ENCODE measurements around the gene ADARB2.
"Not testable (repeated sequence)": the region's sequence is repeated elsewhere in the genome, so short reads cannot be mapped to it uniquely, and the experiment has no call there.

The ADARB2 gene

DNA sequence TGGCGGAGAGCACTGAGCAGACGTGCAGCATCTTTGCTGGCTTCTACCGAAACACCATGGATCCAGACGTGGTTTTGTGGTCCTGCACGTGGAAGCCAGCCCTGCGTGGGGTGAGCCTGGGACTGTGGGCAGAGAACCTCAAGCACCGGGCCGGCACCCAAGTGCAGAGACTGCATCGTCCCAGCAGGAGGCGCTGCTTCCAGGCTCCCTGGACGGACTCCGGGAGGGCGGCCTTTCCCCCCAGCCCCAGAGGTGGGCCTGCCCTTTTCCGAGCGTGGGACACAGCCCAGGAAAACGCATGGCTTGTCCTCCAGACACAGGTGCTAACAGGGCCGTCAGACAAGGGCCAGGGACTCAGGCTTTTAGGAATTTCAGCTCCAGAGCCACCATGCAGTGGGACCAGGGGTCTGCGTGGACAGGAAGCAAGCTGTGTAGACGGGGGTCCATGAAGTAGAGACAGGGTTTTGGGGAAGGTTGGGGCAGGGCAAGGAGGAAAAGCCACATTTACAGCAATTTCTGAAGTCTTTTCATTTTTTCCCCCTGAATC, 377.2 kb downstream of the ADARB2 start:
- no peak for DNase-seq

DNA sequence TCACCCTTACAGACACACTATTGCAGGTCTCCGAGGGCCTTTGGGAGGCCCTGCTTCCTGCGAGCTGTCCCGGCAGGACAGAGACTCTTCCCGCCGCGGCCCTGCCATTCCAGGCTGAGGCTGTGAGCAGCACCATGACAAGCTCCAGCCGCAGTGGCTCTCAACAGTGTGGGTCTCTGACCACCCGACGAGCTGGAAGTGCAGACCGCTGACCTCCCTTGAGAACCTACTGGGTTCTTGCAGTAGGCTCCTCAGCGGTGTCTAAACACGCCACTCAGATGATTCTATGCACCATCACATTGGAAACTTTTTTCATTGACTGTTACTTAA, 377.7 kb downstream of the ADARB2 start:
- no peak for DNase-seq

DNA sequence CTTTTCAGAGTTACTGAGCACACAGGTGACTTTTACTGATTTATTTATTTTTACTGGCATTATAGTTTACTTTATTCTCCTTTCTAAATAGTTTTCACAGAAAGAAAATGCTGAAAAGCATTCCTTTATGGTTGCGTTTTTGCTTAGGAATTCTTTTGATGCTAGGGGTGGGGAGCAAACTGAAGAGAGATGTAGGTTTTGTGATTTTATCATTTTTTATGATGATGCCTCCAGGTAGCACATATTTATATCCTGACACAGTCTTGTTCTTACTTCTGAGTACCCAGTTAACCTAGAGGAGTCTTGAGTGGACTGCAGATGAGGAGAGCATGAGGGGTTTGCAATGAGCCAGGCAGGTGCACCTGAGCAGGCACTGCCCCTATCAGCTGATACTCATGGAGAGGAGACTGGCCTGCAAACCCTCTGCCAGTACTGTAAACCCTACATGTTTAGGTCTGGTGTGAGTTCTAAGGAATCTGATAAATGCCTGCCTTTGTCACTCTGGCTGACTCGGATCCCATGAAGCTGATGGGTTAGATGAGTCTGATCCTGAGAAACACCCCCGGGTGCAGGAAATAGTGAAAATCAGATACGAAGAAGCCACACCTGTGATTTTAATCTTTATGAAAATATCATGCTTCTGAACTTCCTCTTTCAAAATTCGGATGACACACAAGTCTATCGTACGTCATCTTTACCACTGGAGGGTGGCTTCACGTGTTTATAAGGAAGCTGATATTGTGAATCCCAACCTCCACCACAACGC, 378.3 kb downstream of the ADARB2 start:
- no peak for DNase-seq

DNA sequence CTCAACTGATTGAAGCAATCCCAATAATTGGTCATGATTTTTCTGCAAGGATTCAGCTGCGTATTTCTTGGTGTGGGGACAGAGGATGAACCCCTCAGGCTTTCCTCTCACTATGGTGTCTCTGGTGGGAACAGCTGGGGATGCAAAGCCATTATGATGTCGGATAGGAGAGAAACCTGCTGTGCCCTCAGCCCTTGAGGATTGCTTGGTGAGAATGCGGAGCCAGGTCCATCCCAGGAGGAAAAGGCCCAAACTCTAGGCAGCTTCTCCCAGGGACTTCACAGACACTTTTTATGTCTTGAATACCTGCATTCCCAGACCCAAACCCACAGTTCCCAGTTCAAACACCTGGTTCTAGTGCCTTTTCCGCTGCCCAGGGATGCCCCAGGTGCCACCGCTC, 379.2 kb downstream of the ADARB2 start:
- DNase-seq: no peak

DNA sequence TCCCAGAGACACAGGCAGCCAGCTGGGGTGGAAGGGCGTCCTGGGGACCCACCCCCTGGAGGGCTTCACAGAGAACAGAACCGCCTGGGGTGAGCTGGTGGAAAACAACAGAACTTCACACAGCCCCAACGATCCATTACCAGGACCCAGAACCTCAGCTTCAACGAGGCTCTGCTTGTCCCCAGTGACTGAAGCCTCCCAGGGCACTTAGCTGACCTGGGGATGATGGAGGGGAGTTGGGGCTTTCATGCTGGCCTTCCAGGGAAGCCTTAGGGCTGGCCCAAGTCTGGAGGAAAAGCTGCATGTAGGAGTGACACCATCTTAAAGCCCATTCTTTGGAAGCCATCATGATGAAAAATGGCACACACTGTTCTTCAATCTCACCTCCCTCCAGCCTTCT, 381.0 kb downstream of the ADARB2 start:
- no peak for DNase-seq

DNA sequence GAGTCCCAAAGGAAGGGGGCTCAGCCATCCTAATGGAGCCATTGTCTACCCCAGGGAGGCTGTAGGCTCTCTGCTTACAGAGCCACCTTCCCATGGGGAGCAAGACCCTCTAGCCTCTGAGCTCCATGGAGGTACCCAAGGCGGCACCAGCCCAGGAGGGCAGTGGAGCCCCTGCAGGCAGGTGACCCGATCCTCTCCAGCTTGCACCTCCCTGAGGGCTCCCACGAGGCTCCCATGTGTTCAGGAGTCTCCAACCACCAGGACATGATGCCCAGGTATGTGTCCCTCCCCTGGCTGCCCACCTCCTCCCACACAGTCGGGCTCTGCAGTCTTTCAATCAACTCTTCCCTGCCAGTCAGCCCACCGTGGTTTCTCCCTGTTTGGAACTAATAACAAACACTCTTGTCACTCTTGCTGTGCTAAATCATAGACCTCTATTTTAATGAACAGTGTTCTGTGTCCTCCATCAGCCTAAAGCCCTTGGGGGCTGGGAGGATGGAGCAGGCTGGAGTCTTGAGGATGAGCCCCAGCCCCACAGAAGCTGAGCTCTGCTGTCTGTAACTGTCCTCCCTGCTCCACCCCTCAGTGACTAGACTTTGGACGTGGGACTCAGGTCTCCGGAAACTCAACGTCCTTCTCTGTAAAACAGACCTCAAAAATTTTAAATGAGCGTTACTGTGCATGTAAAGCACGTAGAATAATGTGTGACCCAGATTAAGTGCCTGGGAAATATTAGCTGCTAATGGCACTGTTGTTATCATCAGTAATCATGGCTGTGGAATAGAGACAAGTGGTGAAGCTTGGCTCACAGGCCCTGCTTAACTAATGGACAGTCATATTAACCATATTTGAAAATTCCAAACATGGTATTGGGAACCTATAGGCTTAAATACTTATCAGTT, 382.3 kb downstream of the ADARB2 start:
- no peak for DNase-seq

DNA sequence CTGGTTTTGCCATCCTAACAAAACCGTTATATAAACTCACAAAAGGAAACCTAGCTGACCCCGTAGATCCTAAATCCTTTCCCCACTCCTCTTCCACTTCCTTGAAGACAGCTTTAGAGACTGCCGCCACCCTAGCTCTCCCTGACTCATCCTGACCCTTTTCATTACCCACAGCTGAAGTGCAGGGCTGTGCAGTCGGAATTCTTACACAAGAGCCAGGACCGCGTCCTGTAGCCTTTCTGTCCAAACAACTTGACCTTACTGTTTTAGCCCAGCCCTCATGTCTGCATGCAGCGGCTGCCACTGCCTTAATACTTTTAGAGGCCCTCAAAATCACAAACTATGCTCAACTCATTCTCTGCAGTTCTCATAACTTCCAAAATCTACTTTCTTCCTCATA, 385.0 kb downstream of the ADARB2 start:
- DNase-seq: not testable (repeated sequence)

DNA sequence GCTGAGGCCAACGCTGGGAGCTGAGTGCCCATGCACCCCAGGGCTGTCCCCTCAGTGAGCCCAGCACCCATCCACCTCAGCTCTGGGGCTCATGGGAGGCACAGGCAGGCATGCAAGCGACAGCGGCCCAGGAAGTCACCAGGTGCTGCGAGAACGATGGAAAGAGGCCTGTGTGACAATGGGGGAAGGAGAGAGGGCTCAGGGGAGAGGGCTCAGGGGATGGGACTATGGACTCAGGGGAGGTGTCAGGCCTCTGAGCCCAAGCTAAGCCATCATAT, 388.6 kb downstream of the ADARB2 start:
- DNase-seq: no peak

DNA sequence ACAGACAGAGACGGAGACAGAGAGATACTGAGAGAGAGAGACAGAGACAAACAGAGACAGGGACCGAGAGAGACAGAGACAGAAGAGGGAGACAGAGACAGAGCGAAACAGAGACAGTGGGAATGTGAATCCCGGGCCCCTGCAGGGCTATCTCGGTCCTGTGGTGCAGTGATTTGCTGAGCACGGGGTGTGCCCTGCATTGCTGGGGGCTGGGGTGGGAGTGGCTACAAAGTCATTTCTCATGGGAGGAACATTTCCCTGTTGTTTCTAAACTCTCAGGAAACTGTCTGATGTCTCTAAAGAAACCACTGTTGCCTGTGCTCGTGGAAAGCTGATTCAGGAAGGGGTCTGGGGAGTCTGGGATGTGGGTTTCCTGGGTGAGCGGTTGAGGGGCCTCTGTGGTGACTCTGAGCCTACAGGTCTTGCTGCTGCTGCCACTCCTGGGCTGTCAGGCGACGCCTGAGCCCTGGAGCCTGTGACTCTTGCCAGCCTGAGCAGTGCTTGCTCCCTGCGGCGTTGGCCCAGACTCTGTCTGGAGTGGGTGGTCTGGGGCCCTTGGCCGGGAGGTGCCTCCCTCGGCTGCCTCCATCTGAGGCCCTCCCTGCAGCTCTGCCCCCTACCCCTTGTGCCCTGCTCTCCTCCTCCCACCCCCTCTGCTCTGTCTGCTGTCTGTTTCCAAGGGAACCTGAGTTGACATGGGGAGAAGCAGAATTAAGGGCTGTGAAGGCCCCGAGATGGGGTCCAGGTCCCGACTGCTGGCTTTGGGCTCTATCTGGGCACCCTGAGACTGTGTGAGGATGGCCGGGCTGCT, 389.2 kb downstream of the ADARB2 start:
- DNase-seq: no peak

DNA sequence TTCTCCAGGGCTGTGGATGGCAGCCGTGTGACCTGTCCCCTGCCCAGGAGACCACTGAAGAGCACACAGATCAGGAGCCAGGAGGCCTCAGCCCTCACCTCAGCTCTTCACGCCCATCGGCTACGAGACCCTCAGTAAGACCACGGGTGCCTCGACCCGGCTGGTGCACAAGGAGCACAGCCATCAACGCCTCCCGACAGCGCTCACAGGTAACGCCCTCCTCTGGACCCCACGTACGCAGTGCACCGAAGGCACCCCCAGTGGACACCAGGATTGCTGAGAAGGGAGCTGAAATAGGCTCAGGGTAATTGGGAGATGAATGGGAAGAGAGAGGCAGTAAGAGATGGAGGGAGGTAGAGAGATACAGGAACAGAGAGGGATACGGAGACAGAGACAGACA, 389.8 kb downstream of the ADARB2 start:
- DNase-seq: no peak

DNA sequence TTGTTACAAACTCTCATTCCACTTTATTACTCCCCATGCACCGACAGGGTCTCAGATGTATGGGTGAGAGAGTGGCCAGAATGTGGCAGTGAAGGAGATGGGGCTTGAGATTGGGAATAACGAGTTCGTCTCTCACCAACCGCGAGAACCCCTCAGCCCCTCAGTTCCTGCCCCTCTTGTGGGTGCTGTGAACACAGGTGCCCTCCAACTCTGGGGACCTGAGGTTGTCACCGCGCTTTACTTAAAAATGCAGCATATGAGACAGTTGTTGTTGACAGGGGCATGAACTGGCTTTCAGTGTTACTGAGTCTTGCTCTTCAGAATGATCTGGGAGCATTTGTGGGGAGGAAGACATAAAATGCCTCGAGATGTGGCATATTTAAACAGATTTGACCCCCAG, 391.1 kb downstream of the ADARB2 start:
- no peak for DNase-seq

DNA sequence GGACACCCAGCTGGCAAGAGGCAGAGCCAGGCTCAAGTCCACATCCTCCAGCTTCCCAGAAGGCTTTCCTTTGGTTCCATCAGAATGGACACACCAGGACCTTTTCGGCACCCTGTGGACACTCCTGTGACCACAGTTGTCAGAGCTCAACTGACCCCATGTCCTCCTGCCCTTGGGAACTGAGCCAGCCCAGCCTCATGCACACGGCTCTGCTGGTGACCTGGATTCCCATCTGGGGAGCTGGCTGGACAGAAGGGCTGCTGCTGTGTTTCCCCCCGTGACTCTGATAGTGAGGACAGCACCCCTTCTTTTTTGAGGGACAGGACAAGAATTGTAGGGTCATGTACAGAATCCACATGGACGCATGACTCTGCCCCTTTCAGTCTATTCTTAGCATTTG, 392.0 kb downstream of the ADARB2 start:
- no peak for DNase-seq

DNA sequence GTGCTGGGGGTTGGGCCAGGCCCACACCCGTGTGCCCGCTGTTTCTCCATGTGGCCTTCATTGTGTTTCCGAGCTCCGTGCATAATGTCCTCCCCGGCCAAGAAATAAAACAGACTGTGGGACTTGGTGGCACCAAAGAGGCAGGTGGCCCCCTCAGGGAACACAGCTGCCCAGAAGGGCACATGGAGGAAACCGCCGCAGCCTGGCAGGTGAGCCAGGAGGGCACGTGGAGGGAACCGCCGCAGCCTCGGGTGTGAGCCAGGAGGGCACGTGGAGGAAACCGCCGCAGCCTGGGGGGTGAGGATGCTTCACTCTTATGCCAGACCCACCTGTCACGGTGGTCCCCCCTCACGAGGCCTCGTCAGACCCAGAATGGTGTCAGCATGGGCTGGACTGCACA, 392.5 kb downstream of the ADARB2 start:
- no peak for DNase-seq

DNA sequence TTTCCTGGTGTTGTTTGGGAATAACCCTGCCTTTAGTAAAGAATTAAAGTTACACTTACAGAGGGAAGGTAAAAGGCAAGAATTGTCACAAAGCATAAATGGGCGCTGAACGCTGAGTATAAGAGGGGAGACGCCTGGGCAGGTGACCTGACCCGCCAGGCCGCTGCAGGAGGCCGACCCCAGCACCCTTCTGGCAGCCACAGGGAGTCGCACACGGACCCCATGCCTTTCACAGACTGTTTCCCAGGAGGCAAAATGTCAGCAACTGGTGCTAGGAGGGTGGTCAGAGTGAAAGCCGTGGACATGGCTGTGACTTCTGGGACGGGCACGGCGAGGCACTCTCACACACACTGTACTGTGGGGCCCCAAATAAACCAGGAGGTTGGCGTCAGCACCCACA, 392.9 kb downstream of the ADARB2 start:
- no peak for DNase-seq

DNA sequence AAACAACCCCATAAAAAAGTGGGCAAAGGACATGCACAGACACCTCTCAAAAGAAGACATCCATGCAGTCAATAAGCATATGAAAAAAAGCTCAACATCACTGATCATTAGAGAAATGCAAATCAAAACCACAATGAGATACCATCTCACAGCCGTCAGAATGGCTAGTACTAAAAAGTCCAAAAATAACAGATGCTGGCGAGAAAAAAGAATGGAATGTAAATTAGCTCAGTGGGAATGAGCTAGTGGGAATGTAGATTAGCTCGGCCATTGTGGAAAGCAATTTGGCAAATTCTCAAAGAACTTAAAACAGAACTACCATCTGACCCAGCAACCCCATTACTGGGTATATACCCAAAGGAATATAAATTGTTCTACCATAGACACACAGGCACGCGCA, 394.1 kb downstream of the ADARB2 start:
- no peak for DNase-seq

DNA sequence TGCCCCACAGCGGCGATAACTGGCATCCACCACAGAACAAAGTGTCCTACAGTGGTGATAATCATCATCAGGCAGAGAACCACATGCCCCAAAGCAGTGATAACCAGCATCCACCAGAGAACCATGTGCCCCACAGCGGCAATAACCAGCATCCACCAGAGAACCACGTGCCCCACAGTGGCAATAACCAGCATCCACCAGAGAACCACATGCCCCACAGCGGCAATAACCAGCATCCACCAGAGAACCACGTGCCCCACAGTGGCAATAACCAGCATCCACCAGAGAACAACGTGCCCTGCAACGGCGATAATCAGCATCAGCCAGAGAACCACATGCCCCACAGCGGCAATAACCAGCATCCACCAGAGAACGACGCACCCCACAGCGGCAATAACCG, 396.3 kb downstream of the ADARB2 start:
- DNase-seq: not testable (repeated sequence)

DNA sequence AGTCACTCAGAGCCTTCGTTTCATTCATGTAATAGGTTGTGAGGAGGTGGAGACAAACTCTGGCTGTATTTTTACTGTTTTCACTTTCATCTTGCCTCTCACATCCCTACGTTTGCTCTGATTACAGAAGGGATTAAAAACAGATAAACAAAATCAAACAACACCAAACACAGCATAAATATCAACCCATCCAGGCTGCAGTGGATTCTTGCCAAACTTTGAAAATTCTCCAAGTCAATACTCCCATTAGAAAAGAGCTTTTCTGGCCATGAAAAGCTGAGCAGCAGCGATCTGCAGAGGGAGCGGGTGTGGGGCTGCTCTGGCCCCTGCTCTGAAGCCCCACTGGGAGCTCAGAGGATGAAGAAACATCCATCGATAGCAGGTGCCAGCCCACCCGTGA, 397.9 kb downstream of the ADARB2 start:
- DNase-seq: no peak

DNA sequence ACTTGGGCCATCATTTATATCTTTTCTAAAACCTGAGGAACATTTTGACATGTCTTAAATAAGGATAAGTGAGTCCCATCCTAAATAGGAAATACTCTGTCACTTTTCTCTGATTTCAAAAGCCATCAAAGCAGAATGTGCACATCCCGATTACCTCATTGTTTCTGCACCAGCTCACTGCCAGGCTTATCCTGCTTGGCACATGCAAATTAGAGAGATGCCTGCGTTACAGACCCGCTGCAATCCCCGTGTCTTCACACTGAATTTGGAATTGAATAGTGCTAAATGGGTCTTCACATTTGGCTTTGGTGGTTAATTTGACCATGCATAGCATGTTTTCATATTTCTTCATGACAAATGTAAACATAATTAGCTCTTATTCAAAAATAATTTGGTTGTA, 401.7 kb downstream of the ADARB2 start:
- DNase-seq: no peak

DNA sequence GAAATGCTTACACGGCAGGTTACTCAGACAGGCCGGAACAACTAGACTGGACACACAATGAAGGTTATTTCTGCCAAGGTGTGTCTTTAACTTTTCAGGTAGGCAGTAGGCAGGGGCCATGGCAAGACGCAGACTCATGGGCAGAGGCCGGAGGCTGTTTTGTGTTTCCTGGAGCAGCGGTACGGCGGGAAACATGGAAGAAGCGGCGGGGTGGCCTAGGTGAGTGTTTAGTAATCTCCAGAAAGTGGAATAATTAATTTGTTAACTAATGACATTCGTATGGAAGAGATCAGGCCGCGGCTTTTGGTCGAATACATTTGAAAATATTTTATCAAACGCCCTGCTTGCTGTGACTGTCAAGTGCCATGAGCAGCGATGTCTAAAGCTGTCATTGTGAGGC, 403.3 kb downstream of the ADARB2 start:
- no peak for DNase-seq

DNA sequence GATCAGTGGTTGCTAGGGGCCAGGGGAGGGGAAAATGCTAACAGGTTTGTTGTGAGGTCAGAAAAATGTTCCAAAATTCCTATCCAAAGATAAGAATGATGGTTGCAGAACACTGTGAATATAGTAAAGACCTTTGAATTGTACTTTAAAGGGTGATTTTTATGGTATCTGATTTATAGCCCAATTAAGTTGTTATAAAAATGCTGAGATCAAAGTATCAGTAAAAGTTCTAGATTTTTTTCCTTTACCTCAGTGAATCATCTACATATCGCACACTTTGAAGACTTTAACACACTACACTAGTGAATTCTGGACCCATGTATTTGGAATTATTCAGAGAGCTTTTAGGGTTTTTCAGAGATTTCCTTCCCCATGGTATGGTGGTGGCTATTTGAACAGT, 405.8 kb downstream of the ADARB2 start:
- no peak for DNase-seq

DNA sequence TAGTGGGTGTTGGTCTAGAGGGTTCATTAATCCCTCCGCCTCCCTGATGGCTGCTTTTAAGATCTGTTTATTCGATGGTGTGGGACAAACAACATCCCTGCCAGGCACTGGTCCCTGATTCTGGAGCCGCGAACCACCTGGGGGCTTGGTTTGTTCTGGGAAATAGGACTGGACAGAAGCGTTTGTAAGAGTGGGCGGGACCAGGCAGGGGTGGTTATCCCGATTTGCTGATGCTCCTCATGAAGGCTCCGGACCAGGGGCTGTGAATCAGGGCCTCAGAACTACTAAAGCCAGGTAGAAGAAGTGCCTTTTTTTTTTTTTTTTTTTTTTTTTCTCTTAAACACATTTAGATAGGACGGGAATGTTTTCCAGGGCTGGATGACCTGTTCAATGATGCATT, 407.7 kb downstream of the ADARB2 start:
- no peak for DNase-seq

DNA sequence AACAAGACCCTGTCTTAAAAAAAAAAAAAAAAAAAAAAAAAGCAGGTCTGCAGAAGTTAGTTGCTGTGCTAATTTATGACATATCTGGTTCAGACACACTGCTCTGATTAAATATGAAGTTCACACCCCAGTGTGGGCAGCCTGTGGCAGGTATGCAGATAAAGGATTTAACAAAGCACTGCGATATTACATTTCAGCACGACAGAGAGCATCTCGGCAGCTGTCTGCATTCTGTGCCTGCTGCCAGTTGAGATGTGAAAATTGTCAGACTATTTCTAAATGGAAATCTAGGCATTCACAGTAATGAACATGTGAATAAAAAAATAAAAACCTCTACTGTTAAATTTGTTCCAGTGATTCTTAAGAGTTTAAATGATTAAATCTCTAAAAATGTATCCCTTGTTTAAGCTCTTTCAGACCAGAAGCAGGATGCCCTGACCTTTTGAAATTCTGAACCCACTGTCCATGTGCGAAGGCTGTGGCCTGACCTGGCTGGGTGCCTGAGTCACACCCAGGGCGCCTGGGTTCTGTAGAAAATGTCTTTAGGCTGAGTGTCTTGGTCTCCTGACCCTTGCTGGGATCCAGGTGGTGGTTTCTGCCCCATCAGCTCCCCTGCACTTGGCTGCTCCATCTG, 408.2 kb downstream of the ADARB2 start:
- no peak for DNase-seq

DNA sequence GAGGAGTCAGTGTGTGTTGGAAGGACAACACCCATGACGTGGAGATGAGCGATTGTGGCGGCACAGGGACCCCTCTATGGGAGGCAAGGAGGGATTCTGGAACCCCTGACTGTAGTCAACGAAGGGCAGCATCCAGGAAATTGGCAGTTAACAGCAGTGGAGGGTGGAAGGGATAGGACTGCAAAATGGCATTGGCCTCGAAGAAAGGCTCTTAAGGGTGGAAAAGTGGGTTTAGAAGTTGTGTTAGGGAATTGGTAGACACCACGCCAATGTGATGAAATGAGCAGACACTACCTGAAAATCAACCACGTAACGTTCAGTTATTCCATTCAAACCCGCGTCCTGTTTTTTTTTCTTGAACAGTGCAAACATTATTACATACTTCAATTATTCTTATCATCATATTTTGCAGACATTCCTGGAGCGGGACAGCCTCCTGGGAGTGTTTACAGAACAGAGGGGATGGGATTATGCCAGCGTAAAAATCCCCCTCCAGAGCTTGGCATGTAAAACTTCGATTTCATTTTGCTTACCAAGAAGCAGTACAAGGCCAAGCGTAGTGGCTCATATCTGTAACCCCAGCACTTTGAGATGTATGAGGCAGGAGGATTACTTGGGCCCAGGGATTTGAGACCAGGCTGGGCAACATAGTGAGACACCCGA, 409.0 kb downstream of the ADARB2 start:
- DNase-seq: no peak
